Measurements from ENCODE around the gene NOP14. TPM values are rescaled to one million over a fixed set of nuclear protein-coding genes. Genes with fewer than 3 reads are reported as not detected.
"Not testable (repeated sequence)": the region's sequence is repeated elsewhere in the genome, so short reads cannot be mapped to it uniquely, and the experiment has no call there.

Gene NOP14
- polyA plus RNA-seq, 4 donors, result 10.0 to 26.3 (median 17.9) TPM

- H3K27ac ChIP-seq (ENCODE audit: low read depth in 1 of 3, low read length in 2 of 3); FAIRE-seq; DNase-seq; H3K27me3 ChIP-seq (ENCODE audit: control insufficient read depth in 3 of 3, insufficient read depth in 3 of 3, low read length in 3 of 3); H3K4me3 ChIP-seq (ENCODE audit: low read depth in 1 of 3, low read length in 3 of 3); H3K9me3 ChIP-seq (ENCODE audit: control insufficient read depth in 2 of 2, insufficient read depth in 1 of 2, low read depth in 1 of 2, low read length in 1 of 2): not testable (repeated sequence)
- 54 to 76% (median 71%) methylated on average over 7 of the region's 7 CpGs for WGBS, 3 donors
- H3K36me3 ChIP-seq (ENCODE audit: control insufficient read depth in 3 of 3, insufficient read depth in 2 of 3, low read depth in 1 of 3, low read length in 3 of 3), result peaks cover 13 to 55% (median 26%) of the 10 kb centered on the region in 3 donors
- H3K4me1 ChIP-seq (ENCODE audit: control insufficient read depth in 3 of 3, insufficient read depth in 2 of 3, low read depth in 1 of 3, low read length in 2 of 3), result peaks cover 0 to 19% (median 0%) of the 10 kb centered on the region in 3 donors
Observed at GRCh38 chr4:2922453-2923101, 40.6 kb downstream of the NOP14 start.

- WGBS, 3 donors, result 91 to 93% (median 93%) methylated on average over 8 of the region's 8 CpGs
- not testable (repeated sequence) for H3K27me3 ChIP-seq (ENCODE audit: control insufficient read depth in 3 of 3, insufficient read depth in 3 of 3, low read length in 3 of 3); H3K4me1 ChIP-seq (ENCODE audit: control insufficient read depth in 3 of 3, insufficient read depth in 2 of 3, low read depth in 1 of 3, low read length in 2 of 3); FAIRE-seq; H3K9me3 ChIP-seq (ENCODE audit: control insufficient read depth in 2 of 2, insufficient read depth in 1 of 2, low read depth in 1 of 2, low read length in 1 of 2); DNase-seq; H3K4me3 ChIP-seq (ENCODE audit: low read depth in 1 of 3, low read length in 3 of 3); H3K27ac ChIP-seq (ENCODE audit: low read depth in 1 of 3, low read length in 2 of 3)
- H3K36me3 ChIP-seq (ENCODE audit: control insufficient read depth in 3 of 3, insufficient read depth in 2 of 3, low read depth in 1 of 3, low read length in 3 of 3), result peaks cover 3 to 47% (median 5%) of the 10 kb centered on the region in 3 donors
Observed at GRCh38 chr4:2918714-2919113, 44.5 kb downstream of the NOP14 start.

GRCh38 chr4:2918300-2918699 lies 44.9 kb downstream of the NOP14 start:
- not testable (repeated sequence) for DNase-seq; H3K27me3 ChIP-seq (ENCODE audit: control insufficient read depth in 3 of 3, insufficient read depth in 3 of 3, low read length in 3 of 3); H3K9me3 ChIP-seq (ENCODE audit: control insufficient read depth in 2 of 2, insufficient read depth in 1 of 2, low read depth in 1 of 2, low read length in 1 of 2); FAIRE-seq; H3K27ac ChIP-seq (ENCODE audit: low read depth in 1 of 3, low read length in 2 of 3); H3K4me1 ChIP-seq (ENCODE audit: control insufficient read depth in 3 of 3, insufficient read depth in 2 of 3, low read depth in 1 of 3, low read length in 2 of 3); H3K4me3 ChIP-seq (ENCODE audit: low read depth in 1 of 3, low read length in 3 of 3)
- 79 to 94% (median 82%) methylated on average over 2 of the region's 2 CpGs for WGBS, 3 donors
- peaks cover 5 to 47% (median 6%) of the 10 kb centered on the region in 3 donors for H3K36me3 ChIP-seq (ENCODE audit: control insufficient read depth in 3 of 3, insufficient read depth in 2 of 3, low read depth in 1 of 3, low read length in 3 of 3)

GRCh38 chr4:2916696-2917095 lies 46.5 kb downstream of the NOP14 start:
- H3K36me3 ChIP-seq (ENCODE audit: control insufficient read depth in 3 of 3, insufficient read depth in 2 of 3, low read depth in 1 of 3, low read length in 3 of 3), result peaks cover 3 to 51% (median 7%) of the 10 kb centered on the region in 3 donors
- WGBS, 3 donors, result 98 to 100% (median 99%) methylated on average over 2 of the region's 2 CpGs
- not testable (repeated sequence) for DNase-seq; H3K4me3 ChIP-seq (ENCODE audit: low read depth in 1 of 3, low read length in 3 of 3); H3K4me1 ChIP-seq (ENCODE audit: control insufficient read depth in 3 of 3, insufficient read depth in 2 of 3, low read depth in 1 of 3, low read length in 2 of 3); H3K27me3 ChIP-seq (ENCODE audit: control insufficient read depth in 3 of 3, insufficient read depth in 3 of 3, low read length in 3 of 3); H3K27ac ChIP-seq (ENCODE audit: low read depth in 1 of 3, low read length in 2 of 3); H3K9me3 ChIP-seq (ENCODE audit: control insufficient read depth in 2 of 2, insufficient read depth in 1 of 2, low read depth in 1 of 2, low read length in 1 of 2); FAIRE-seq

GRCh38 chr4:2915789-2916188 lies 47.4 kb downstream of the NOP14 start:
- no peak overlapping the region for H3K4me3 ChIP-seq (ENCODE audit: low read depth in 1 of 3, low read length in 3 of 3)
- DNase-seq (no peak), FAIRE-seq (no peak)
- H3K36me3 ChIP-seq (ENCODE audit: control insufficient read depth in 3 of 3, insufficient read depth in 2 of 3, low read depth in 1 of 3, low read length in 3 of 3), result peaks cover 3 to 59% (median 7%) of the 10 kb centered on the region in 3 donors
- H3K9me3 ChIP-seq (ENCODE audit: control insufficient read depth in 2 of 2, insufficient read depth in 1 of 2, low read depth in 1 of 2, low read length in 1 of 2), result no peaks in the 10 kb centered on the region
- H3K27me3 ChIP-seq (ENCODE audit: control insufficient read depth in 3 of 3, insufficient read depth in 3 of 3, low read length in 3 of 3), result no peaks in the 10 kb centered on the region
- H3K27ac ChIP-seq (ENCODE audit: low read depth in 1 of 3, low read length in 2 of 3), result no peak overlapping the region
- 88 to 92% (median 90%) methylated on average over 9 of the region's 9 CpGs for WGBS, 3 donors
- no peaks in the 10 kb centered on the region for H3K4me1 ChIP-seq (ENCODE audit: control insufficient read depth in 3 of 3, insufficient read depth in 2 of 3, low read depth in 1 of 3, low read length in 2 of 3)

- FAIRE-seq, result no peak
Observed at GRCh38 chr4:2914256-2915126, 48.7 kb downstream of the NOP14 start.

GRCh38 chr4:2913168-2913567 lies 50.0 kb downstream of the NOP14 start:
- Histone ChIP-seq H3K27ac (ENCODE audit: low read depth in 1 of 3, low read length in 2 of 3) (no peak overlapping the region), H3K4me3 (ENCODE audit: low read depth in 1 of 3, low read length in 3 of 3) (no peak overlapping the region), H3K27me3 (ENCODE audit: control insufficient read depth in 3 of 3, insufficient read depth in 3 of 3, low read length in 3 of 3) (no peaks in the 10 kb centered on the region), H3K36me3 (ENCODE audit: control insufficient read depth in 3 of 3, insufficient read depth in 2 of 3, low read depth in 1 of 3, low read length in 3 of 3) (peaks cover 7 to 80% (median 10%) of the 10 kb centered on the region in 3 donors), H3K9me3 (ENCODE audit: control insufficient read depth in 2 of 2, insufficient read depth in 1 of 2, low read depth in 1 of 2, low read length in 1 of 2) (no peaks in the 10 kb centered on the region), H3K4me1 (ENCODE audit: control insufficient read depth in 3 of 3, insufficient read depth in 2 of 3, low read depth in 1 of 3, low read length in 2 of 3) (no peaks in the 10 kb centered on the region)
- 87 to 90% (median 87%) methylated on average over 6 of the region's 6 CpGs for WGBS, 3 donors
- DNase-seq (no peak), FAIRE-seq (no peak)

More at GRCh38 chr4:2914256-2915126, 48.7 kb downstream of the NOP14 start:
- Histone ChIP-seq H3K9me3 (ENCODE audit: control insufficient read depth in 2 of 2, insufficient read depth in 1 of 2, low read depth in 1 of 2, low read length in 1 of 2) (no peaks in the 10 kb centered on the region), H3K27me3 (ENCODE audit: control insufficient read depth in 3 of 3, insufficient read depth in 3 of 3, low read length in 3 of 3) (no peaks in the 10 kb centered on the region), H3K4me3 (ENCODE audit: low read depth in 1 of 3, low read length in 3 of 3) (no peak overlapping the region), H3K4me1 (ENCODE audit: control insufficient read depth in 3 of 3, insufficient read depth in 2 of 3, low read depth in 1 of 3, low read length in 2 of 3) (no peaks in the 10 kb centered on the region), H3K27ac (ENCODE audit: low read depth in 1 of 3, low read length in 2 of 3) (no peak overlapping the region), H3K36me3 (ENCODE audit: control insufficient read depth in 3 of 3, insufficient read depth in 2 of 3, low read depth in 1 of 3, low read length in 3 of 3) (peaks cover 3 to 70% (median 7%) of the 10 kb centered on the region in 3 donors)
- no peak for DNase-seq
- 76 to 88% (median 81%) methylated on average over 16 of the region's 16 CpGs for WGBS, 3 donors

- 85 to 86% (median 86%) methylated on average over 3 of the region's 3 CpGs for WGBS, 3 donors
- no peak for FAIRE-seq
- Histone ChIP-seq H3K27ac (ENCODE audit: low read depth in 1 of 3, low read length in 2 of 3) (no peak overlapping the region), H3K9me3 (ENCODE audit: control insufficient read depth in 2 of 2, insufficient read depth in 1 of 2, low read depth in 1 of 2, low read length in 1 of 2) (no peaks in the 10 kb centered on the region), H3K4me1 (ENCODE audit: control insufficient read depth in 3 of 3, insufficient read depth in 2 of 3, low read depth in 1 of 3, low read length in 2 of 3) (no peaks in the 10 kb centered on the region), H3K27me3 (ENCODE audit: control insufficient read depth in 3 of 3, insufficient read depth in 3 of 3, low read length in 3 of 3) (no peaks in the 10 kb centered on the region), H3K4me3 (ENCODE audit: low read depth in 1 of 3, low read length in 3 of 3) (no peak overlapping the region), H3K36me3 (ENCODE audit: control insufficient read depth in 3 of 3, insufficient read depth in 2 of 3, low read depth in 1 of 3, low read length in 3 of 3) (peaks cover 7 to 91% (median 11%) of the 10 kb centered on the region in 3 donors)
- DNase-seq, result no peak
Observed at GRCh38 chr4:2911868-2912267, 51.3 kb downstream of the NOP14 start.

Measured in small intestine (tissue), 7 donors.